VCaP (cell line): ENCODE results near the gene TAF3.

ENCODE experiments used
- H3K27ac ChIP-seq: fragments of 450-650 bp; 2 replicates; pipeline ENCODE4 v1.5.1; 2017
- TF ChIP-seq, protein P1 (sequence below): fragments of 450-650 bp; conservative IDR thresholded peaks from 2 replicates; pipeline ENCODE4 v1.5.1; 2017; ENCODE audit warnings: mild to moderate bottlenecking, moderate library complexity

Gene TAF3

DNA sequence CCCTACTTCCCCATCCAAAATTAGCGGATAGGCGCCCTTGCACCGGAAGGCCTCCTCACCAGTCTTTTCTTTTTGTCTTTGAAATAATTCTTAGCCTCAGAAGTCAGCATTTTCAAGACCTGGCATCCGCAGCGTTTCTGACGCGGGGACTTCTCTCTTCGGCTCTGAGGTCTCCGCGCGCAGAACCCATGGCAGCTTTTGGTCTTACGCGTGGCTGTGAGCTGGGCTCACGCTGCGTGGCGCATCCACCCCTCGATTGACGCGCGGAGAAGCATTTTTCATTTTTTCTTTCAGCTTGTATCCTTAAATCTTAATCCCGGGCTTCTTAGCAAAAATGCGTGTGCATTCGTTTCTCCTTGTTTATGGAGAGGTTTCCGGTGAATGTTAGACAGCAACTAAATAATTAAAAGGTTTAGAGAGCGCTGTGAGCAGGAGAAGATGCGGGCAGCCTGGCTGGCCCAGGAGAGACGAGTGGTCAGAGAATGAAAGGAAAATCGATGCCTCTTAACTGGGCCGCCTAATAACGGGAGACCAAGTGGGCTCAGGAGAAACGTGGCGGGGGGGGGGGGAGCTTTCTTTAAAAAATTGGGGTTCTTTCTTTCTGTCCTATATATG is 234.1 kb downstream of the TAF3 start:
- TF ChIP-seq, protein P1, sequence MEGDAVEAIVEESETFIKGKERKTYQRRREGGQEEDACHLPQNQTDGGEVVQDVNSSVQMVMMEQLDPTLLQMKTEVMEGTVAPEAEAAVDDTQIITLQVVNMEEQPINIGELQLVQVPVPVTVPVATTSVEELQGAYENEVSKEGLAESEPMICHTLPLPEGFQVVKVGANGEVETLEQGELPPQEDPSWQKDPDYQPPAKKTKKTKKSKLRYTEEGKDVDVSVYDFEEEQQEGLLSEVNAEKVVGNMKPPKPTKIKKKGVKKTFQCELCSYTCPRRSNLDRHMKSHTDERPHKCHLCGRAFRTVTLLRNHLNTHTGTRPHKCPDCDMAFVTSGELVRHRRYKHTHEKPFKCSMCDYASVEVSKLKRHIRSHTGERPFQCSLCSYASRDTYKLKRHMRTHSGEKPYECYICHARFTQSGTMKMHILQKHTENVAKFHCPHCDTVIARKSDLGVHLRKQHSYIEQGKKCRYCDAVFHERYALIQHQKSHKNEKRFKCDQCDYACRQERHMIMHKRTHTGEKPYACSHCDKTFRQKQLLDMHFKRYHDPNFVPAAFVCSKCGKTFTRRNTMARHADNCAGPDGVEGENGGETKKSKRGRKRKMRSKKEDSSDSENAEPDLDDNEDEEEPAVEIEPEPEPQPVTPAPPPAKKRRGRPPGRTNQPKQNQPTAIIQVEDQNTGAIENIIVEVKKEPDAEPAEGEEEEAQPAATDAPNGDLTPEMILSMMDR, result no peak
- no peak overlapping the region for H3K27ac ChIP-seq

DNA sequence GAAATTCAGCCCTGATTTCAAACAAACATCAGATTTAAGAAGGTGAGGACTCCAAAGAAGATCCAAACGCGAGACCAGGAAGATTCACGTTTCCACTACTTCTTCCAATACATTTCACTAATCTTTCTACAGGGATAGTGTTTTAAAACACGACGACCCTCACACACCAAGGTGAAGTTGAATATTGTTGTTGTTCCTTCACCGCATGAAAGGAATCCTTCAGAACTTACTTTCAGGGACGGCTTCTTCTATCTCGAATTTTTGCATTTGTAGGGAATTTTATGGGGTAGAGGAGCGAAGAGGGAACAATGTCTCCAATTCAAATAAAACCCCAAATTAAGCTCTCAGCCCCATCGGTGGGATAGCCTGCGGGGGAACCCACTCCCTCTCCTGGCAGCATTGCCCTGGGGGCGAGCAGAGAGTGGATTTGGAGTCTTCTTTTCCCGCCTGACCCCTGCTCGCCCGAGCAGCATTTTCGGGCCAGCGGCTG is 234.7 kb downstream of the TAF3 start:
- TF ChIP-seq, protein P1, result no peak
- no peak overlapping the region; the same call in 1 of the 2 replicates for H3K27ac ChIP-seq

DNA sequence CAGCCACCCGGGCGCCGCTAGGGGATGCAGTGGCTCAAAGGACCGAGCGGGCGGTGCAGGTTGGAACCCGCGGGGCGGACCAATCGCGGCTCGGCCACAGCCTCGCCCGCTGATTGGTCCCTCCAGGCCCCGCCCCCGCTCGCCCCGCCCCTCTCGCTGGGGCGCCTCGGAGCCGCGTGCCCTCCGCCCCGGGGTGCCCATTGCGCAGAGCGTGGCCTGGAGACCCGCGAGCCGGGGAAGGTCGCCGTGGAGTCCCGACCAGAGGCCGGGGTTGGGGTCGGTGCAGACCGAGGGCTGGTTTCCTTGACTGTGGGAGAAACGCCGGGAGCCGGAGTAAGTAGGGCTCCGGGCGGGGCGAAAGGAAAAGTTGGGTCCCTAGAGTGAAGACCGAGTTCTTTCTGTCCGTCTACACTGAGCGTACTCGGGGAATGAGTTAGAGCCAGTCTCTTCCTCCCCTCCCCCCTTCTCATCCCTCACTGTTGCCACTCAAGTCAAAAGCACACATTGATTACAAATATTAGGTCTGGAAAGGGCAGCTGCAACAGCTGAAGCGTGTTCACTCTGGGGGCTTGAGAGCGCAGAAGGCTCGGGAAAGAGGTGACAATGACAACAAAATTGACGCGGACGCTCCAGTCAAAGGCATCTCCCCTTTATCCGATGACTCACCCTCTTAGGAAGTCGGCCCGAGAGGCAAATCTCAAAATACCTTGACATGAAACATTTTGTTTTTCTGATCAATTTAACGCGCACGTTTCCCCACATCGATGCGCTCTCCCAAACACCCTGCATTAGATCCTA is 235.3 kb downstream of the TAF3 start:
- TF ChIP-seq, protein P1, result peak; percentile 97
- H3K27ac ChIP-seq, result no peak overlapping the region; the same call in 1 of the 2 replicates

DNA sequence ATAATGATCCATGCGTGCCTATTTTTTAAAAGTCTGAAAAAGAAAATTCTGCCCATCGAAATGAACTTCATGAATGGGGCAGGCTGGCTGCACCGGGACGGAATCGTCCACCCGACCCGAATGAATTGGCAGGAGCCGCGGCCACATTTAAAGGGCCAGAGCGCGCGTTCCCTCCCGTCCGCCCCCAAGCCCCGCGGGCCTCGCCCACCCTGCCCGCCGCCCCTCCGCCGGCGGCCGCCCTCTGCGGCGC is 235.9 kb downstream of the TAF3 start:
- no peak overlapping the region for H3K27ac ChIP-seq
- TF ChIP-seq, protein P1, result no peak

DNA sequence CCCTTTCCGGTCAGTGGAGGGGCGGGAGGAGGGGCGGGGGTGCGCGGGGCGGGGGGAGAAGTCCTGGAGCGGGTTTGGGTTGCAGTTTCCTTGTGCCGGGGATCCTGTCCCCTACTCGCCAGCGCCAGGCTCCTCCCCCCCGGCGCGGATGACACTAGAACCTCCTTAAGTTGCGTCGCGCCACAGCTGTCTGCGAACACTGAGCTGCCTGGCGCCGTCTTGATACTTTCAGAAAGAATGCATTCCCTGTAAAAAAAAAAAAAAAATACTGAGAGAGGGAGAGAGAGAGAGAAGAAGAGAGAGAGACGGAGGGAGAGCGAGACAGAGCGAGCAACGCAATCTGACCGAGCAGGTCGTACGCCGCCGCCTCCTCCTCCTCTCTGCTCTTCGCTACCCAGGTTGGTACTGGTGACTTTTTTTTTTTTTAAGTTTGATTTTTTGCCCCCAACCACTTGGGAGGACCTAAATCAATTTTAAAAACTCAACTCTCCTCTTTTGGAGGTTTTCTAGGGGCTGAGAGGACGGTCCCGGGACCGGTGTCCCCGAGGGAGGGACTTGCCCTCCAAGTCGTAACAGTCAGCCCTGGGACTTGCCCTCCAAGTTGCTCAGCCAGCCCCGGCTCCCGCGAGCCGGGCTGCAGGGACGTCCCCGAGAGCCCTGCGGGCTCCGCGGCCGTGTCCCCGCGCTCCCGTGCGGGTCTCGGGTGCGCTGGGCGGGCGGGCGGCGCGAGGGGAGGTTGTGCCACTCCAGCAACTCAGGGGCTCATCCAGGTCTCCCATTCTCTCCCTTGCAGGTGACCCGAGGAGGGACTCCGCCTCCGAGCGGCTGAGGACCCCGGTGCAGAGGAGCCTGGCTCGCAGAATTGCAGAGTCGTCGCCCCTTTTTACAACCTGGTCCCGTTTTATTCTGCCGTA is 236.4 kb downstream of the TAF3 start, which contains the start of gene GATA3:
Gene GATA3 (plus strand): TSS at position 195 of the 914 bp plus-strand sequence. CDS start 968 bp downstream, outside the sequence.
- no peak within 1 kb of the TSS; the same call in 1 of the 2 replicates for H3K27ac ChIP-seq
- TF ChIP-seq, protein P1, result no peak

DNA sequence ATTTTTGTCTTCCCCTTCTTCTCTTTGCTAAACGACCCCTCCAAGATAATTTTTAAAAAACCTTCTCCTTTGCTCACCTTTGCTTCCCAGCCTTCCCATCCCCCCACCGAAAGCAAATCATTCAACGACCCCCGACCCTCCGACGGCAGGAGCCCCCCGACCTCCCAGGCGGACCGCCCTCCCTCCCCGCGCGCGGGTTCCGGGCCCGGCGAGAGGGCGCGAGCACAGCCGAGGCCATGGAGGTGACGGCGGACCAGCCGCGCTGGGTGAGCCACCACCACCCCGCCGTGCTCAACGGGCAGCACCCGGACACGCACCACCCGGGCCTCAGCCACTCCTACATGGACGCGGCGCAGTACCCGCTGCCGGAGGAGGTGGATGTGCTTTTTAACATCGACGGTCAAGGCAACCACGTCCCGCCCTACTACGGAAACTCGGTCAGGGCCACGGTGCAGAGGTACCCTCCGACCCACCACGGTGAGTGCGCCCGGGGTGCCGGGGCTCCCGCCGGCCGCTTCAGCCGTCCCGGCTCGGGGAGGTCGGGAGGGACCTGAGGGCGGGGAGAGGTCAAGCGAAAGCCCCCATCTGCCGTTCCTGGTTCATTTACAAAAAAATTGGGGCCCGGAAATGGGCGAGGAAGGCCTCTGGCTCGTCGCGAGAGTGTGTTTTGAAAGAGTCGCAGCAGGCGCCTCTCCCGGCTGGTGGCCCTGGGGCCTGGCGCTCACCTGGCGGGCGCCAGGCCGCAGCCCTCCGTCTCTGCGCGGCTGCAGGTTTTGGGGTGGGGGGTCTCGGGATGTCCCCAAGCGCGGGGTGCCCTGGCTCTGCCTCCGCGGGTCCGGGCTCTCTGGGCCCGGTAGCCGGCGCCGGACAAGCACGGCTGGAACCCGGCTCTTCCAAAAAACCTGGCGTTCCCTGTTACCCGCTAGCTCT is 237.4 kb downstream of the TAF3 start:
- TF ChIP-seq, protein P1, result no peak
- no peak overlapping the region for H3K27ac ChIP-seq
